ENCODE measurements around the gene TNIP2.
"Not testable (repeated sequence)": the region's sequence is repeated elsewhere in the genome, so short reads cannot be mapped to it uniquely, and the experiment has no call there.

TNIP2 gene

GRCh38 chr4:2767705-2768074 lies 11.6 kb upstream of the TNIP2 start:
- no peak for DNase-seq

DNA sequence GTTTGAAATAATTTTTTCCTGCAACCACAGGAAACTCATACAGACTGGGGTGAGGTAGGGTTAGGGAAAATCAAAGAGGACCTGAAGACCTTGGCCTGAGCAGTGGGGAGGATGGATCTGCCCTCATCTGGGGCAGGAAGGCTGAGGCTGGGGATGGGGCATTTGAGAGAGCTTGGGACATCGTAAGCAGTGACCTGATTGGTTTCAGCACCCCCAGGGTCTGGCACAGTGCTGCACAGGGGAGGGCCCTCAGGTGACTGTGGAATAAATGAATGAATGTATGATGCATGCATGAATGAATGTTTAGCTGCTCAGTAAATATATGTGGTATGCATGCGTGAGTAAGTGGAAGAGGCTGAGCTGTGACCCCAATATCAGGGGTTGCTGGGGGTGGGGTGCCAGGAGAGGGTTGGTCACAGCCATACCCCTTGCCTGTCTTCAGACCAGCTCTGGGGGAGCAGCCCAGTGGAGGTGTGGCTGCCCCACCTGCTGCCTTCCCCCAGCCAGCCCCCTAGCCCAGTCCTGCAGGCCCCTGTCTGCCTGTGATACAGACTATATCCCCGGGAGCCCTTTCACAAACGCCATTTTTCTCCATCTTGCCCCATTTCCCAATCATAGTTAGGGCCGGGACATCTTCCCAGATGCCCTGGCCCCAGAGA lies 11.0 kb upstream of the TNIP2 start:
- no peak for DNase-seq

DNA sequence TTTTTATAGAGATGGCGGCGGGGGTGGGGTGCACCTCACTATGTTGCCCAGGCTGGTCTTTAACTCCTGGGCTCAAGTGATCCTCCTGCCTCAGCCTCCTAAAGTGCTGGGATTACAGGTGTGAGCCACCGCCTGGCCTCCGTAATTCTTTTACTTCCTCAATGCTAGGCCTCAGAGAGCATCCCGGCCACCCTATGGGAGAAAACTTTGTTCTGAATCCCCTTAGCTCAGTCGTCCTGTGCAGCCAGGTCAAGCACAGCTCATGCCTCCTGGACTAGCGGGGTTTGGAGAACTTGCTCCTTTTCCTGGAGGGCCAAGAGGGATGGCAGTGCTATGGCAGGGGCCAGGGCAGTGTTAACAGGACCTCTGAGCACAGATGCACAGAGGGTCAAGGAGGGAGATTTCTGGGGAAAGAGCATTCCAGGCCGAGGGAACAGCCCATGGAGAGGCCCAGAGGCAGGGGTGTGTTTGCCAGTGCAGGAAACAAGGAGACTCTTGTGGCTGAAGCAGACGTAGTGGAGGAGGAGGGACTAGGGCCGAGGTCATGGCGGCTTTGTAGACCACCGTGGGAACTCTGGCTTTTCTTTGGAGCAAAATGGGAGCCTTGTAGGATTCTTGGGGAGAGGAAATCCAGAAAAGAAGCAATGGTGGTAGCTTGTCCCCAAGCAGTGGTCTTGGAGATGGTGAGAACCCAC lies 9.8 kb upstream of the TNIP2 start:
- no peak for DNase-seq

DNA sequence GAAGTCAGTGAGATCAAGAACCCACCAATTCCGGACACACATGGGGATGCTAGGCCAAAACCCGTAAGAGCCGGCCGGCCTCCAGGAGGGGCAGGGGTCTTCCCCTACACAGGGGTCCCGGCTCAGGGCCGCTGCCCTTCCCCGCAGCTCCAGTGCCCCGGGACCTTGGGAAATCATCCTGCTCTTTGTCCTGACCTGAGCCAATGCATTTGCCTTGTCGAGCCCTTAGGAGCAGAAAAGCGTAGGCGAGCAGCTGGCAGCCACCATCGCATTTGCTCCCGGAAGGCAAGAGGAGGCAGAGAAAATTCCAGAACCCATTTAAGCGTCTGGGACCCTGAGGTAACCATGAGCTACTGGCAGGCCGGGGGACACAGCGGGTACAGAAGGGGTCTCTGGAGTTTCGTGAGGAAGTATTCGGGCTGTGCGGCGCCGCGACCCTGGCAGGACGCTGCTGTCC lies 7.4 kb upstream of the TNIP2 start:
- no peak for DNase-seq

- DNase-seq = not testable (repeated sequence)
Measured at GRCh38 chr4:2762486-2763370, 6.6 kb upstream of the TNIP2 start.

GRCh38 chr4:2762048-2762447 lies 5.9 kb upstream of the TNIP2 start:
- no peak for DNase-seq

GRCh38 chr4:2761035-2761923 lies 5.1 kb upstream of the TNIP2 start:
- no peak for DNase-seq

- DNase-seq = no peak
Measured at GRCh38 chr4:2757426-2757825, 1.3 kb upstream of the TNIP2 start.

DNA sequence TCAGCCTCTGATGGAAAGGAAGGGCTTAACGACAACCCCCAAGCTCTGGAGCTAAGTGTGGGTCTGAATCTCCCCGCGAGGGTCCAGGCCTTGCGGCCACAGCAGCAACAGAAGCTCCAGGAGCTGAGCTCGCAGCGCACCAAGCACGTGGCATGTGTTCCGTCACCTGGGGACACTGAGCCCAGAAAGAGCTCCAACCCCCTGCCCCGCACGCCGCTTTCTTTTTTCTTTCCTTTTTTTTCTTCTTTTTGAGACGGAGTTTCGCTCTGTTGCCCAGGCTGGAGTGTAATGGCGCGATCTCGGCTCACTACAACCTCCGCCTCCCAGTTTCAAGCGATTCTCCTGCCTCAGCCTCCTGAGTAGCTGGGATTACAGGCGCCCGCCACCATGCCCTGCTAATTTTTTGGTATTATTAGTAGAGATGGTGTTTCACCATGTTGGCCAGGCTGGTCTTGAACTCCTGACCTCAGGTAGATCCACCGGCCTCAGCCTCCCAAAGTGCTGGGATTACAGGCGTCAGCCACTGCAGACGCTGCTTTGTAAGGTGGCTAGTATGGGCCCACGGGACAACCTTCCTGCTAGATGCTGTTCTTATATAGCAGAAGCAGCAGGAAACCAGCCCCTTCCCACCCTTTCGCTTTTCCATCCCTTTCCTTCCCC lies 685 bp upstream of the TNIP2 start:
- no peak for DNase-seq

- DNase-seq = no peak
Measured at GRCh38 chr4:2754848-2755819, 1.0 kb downstream of the TNIP2 start.

DNA sequence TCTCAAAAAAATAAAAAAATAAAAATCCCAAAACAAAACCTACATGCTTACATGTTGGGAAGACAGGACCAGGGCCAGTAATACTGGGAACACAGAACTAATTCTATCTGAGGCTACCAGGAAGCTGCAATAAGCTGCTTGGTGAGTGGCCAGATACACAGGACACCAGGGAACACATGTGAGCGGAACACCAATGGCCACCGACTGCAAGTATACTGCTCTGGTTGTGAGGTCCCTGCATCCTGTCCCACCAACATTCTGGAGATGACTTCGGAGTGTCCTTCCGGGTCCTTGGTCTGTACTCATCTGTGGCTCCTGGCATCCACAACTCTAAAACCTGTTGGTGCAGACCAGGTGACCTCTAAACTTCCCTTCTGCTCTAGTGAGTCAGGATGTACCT lies 2.7 kb downstream of the TNIP2 start:
- DNase-seq = no peak

GRCh38 chr4:2750719-2751605 lies 5.2 kb downstream of the TNIP2 start:
- DNase-seq = no peak

- DNase-seq = no peak
Measured at GRCh38 chr4:2746891-2747695, 9.0 kb downstream of the TNIP2 start.

GRCh38 chr4:2745981-2746806 lies 9.9 kb downstream of the TNIP2 start:
- no peak for DNase-seq

DNA sequence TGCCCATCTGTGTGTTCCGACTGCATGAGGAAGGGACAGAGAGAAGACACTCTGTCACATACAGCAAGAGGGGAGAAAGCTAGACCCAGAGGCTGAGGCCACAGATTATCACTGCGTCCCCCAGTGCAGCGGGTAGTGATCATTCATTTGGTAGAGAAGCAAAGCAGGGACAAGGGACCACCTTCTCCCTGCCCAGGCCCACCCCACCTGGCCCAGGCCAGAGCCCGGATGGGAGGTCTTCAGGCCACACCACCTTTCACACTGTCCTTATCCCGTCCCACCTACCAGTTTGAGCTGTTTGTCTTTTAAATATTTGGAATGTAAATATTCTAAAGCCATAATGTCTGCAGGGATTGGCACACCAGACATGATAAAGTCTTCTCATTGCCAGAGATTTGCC lies 10.6 kb downstream of the TNIP2 start:
- DNase-seq = no peak

DNA sequence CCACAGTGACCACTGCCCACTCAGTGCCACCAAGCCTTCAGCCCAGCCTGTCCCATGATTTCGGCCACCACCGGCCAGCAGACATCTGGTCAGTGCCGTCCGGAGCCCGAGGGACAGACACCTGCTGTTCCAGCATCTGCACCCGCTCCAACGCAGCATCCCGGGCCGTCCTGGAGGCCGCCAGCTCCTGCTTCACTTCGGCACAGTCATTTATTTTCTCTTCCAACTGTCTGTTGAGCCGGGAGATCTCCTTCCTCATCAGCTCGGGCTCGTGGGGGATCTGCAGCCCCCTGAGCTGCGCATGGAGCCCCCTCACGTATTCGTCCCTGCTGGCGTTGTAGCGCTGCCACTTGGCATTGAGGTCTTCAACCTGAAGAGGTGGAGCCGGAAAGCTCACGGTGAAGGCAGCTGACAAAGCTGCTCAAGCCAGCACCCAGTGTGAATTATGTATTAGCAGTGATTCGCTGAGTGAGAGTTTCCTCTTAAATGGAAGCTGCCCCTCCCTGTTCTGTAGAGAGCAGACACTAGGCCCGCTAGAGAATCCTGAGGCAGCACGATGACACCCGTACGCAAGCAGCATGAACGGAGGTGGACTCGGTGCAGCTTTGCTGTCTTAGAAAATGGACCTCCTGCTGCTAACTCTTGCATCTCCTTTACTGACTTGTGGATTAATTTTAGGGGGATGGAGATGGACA lies 11.4 kb downstream of the TNIP2 start:
- DNase-seq = no peak
